Astrocyte (in vitro differentiated cells and primary cell): ENCODE measurements around the gene AP4E1.

ENCODE experiments used
- CTCF ChIP-seq: IDR thresholded peaks from 2 replicates; pipeline ENCODE4 v1.5.1; 2011; ENCODE audit warnings: low read depth, mild to moderate bottlenecking, inconsistent platforms, low read length, moderate library complexity; ENCODE audit not compliant: insufficient read depth
- EZH2 ChIP-seq: IDR thresholded peaks from 2 replicates; pipeline ENCODE4 v1.6.1; 2012; ENCODE audit warnings: mild to moderate bottlenecking, low read length, inconsistent platforms; ENCODE audit not compliant: insufficient read depth

- TF ChIP-seq CTCF (no peak), EZH2 (no peak)
Observed at GRCh38 chr15:51011212-51011611, 102.7 kb downstream of the AP4E1 start.
